Measurements from ENCODE around the gene ANKRD61. TPM values are rescaled to one million over a fixed set of nuclear protein-coding genes. Genes with fewer than 3 reads are reported as not detected.
"Not testable (repeated sequence)": the region's sequence is repeated elsewhere in the genome, so short reads cannot be mapped to it uniquely, and the experiment has no call there.

The ANKRD61 gene
- total and polyA plus RNA-seq, 12 donors: 0.13 to 0.26 (median 0.24) TPM; not detected in 8

- intact Hi-C loops (cut with DNase I): loop anchor here in 2 of 10 donors (10.0 kb wide), 1 partner anchor 426 kb away; no protein-coding TSS in a partner anchor
- TF ChIP-seq CTCF (IDR thresholded peaks at IDR 0.05): peak in 3 of 9 donors; percentile 20 to 33 (median 20)
- H3K4me3 ChIP-seq: peak within 1 kb of the TSS; percentile 53 to 95 (median 73)
- 0% methylated on average over 83 to 84 of the region's 84 CpGs for WGBS, 2 donors
- peaks cover 5 to 49% (median 32%) of the 10 kb centered on the region in 9 donors for H3K4me1 ChIP-seq
- ATAC-seq (peak; percentile 97 to 99 (median 98)), DNase-seq (peak; percentile 96 to 99)
- no peaks in the 10 kb centered on the region for H3K27me3 ChIP-seq
- H3K27ac ChIP-seq: peak within 1 kb of the TSS; percentile 72 to 98 (median 93)
- peaks cover 0 to 58% (median 0%) of the 10 kb centered on the region in 9 donors for H3K36me3 ChIP-seq
- H3K9me3 ChIP-seq: no peaks in the 10 kb centered on the region
These were observed 22.2 kb upstream of the ANKRD61 start, which contains the start of the genes AIMP2 and PMS2 for GRCh38 chr7:6008668-6009611. AIMP2 (plus strand) TSS chr7:6009272; CDS start chr7:6009364, 92 bp downstream. PMS2 (minus strand) TSS chr7:6009049; CDS start chr7:6009019, 30 bp downstream.

DNA sequence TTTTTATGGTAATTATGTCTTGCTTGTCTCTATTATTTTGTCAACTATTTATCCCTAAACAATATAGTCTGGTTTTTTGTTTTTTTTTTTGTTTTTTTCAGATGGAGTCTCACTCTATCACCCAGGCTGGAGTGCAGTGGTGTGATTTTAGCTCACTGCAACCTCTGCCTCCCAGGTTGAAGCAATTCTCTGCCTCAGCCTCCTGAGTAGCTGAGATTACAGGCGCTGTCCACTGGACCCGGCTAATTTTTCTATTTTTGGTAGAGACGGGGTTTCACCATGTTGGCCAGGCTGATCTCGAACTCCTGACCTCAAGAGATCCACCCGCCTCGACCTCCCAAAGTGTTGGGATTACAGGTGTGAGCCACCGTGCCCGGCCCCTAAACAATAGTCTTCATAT is 20.8 kb upstream of the ANKRD61 start:
- Histone ChIP-seq H3K4me3 (peak overlapping the region in 4 of 10 donors; percentile 68 to 95 (median 84)), H3K36me3 (peaks cover 0 to 54% (median 6%) of the 10 kb centered on the region in 9 donors), H3K27ac (peak overlapping the region in 6 of 10 donors; percentile 88 to 98 (median 93)), H3K4me1 (peaks cover 5 to 54% (median 35%) of the 10 kb centered on the region in 9 donors)
- intact Hi-C loops (cut with DNase I): loop anchor here in 1 of 10 donors (10.0 kb wide), 1 partner anchor 314 kb away; no protein-coding TSS in a partner anchor
- DNase-seq, ATAC-seq, H3K9me3 ChIP-seq, H3K27me3 ChIP-seq: not testable (repeated sequence)
- 71 to 90% methylated on average over 8 of the region's 8 CpGs for WGBS, 2 donors

DNA sequence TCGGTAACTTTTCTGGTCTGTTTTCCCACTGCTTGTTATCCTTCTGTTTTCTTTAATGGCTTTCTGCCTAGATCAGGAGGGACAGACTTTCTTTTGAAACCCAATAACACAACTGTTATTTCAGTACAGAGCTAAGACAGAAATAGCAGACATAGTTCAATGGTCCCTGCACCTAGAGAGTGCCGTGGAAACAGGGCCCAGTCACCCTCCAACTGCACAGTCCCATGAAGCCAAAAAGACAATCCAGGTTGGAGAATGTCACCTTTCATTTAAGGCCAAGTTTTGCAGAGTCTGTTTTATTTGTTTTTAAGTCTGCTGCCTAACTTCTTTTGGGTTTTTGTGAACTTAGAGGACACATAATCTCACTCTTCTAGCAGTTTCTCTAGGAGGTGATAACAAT is 19.6 kb upstream of the ANKRD61 start:
- Histone ChIP-seq H3K4me3 (no peak overlapping the region), H3K36me3 (peaks cover 0 to 54% (median 17%) of the 10 kb centered on the region in 9 donors), H3K27me3 (no peaks in the 10 kb centered on the region), H3K9me3 (no peaks in the 10 kb centered on the region), H3K27ac (peak overlapping the region in 5 of 10 donors; percentile 24 to 95 (median 40)), H3K4me1 (peaks cover 5 to 64% (median 43%) of the 10 kb centered on the region in 9 donors)
- WGBS, 2 donors: 58 to 72% methylated on average over 2 of the region's 2 CpGs
- DNase-seq: no peak
- ATAC-seq: no peak
- no peak for TF ChIP-seq CTCF (IDR thresholded peaks at IDR 0.05)
- intact Hi-C loops (cut with DNase I): loop anchor here in 1 of 10 donors (10.0 kb wide), 1 partner anchor 313 kb away; no protein-coding TSS in a partner anchor

DNA sequence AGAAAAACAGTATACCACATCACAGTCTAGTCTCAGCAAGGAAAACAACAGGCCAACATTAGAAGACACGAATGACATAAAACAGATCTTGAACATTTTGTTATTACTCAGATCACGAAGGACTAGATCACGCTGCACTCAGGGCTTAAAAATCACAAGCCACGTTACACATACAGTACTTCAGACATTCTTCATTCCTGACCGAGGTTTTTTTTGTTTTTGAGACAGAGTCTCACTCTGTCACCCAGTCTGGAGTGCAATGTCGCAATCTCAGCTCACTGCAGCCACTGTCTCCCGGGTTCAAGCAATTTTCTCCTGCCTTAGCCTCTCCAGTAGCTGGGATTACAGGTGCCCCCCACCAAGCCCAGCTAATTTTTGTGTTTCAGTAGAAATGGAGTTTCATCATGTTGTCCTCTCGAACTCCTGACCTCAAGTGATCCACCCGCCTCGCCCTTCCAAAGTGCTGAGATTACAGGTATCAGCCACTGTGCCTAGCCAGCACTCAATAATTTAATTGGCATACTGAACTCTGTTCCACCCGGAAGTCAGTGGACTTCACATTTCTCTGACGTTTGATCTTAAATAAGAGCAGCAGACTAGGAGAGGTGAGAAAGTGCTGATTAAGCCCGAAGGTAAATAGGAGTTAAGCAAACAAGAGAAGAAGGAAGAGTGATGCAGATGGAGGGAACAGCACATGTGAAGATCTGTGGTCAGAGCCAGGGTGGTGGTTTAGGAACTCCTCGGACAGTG is 18.6 kb upstream of the ANKRD61 start:
- H3K4me1 ChIP-seq: peaks cover 5 to 64% (median 43%) of the 10 kb centered on the region in 9 donors
- H3K9me3 ChIP-seq: no peaks in the 10 kb centered on the region
- no peak for TF ChIP-seq CTCF (IDR thresholded peaks at IDR 0.05)
- ATAC-seq: peak in 1 of 8 donors; percentile 21
- intact Hi-C loops (cut with DNase I): loop anchor here in 1 of 10 donors (10.0 kb wide), 1 partner anchor 312 kb away; no protein-coding TSS in a partner anchor
- peaks cover 0 to 63% (median 24%) of the 10 kb centered on the region in 9 donors for H3K36me3 ChIP-seq
- 60 to 65% methylated on average over 14 of the region's 14 CpGs for WGBS, 2 donors
- H3K27me3 ChIP-seq: no peaks in the 10 kb centered on the region
- H3K4me3 ChIP-seq: no peak overlapping the region
- peak overlapping the region in 3 of 10 donors; percentile 15 to 95 (median 56) for H3K27ac ChIP-seq
- DNase-seq: no peak
